Activated naive CD8-positive, alpha-beta T cell treated with anti-CD3 and anti-CD28 coated beads, Interleukin-2, amount 50 U/mL, for 24 hours (primary cell): ENCODE measurements around the gene MALRD1.

Experiments used
- ATAC-seq: fragments of 150-1000 bp; cut with Tn5 transposase; one replicate; pipeline ENCODE4 v1.10.0; 2021
- DNase-seq: peaks from one replicate; pipeline ENCODE4 v3.0.0; 2021
- H3K27ac Mint-ChIP-seq: one replicate; pipeline ENCODE4 v1.8.0; 2021; ENCODE audit warnings: mild to moderate bottlenecking, mixed read lengths
- H3K27me3 Mint-ChIP-seq: one replicate; pipeline ENCODE4 v1.8.0; 2021; ENCODE audit warnings: mixed read lengths
- H3K36me3 Mint-ChIP-seq: one replicate; pipeline ENCODE4 v1.8.0; 2021; ENCODE audit warnings: low read depth, mixed read lengths
- H3K4me1 Mint-ChIP-seq: one replicate; pipeline ENCODE4 v1.8.0; 2021; ENCODE audit warnings: mixed read lengths
- H3K4me3 Mint-ChIP-seq: one replicate; pipeline ENCODE4 v1.8.0; 2021; ENCODE audit warnings: mild to moderate bottlenecking, moderate library complexity, mixed read lengths
- H3K9me3 Mint-ChIP-seq: one replicate; pipeline ENCODE4 v1.8.0; 2021; ENCODE audit warnings: mixed read lengths

Gene MALRD1

DNA sequence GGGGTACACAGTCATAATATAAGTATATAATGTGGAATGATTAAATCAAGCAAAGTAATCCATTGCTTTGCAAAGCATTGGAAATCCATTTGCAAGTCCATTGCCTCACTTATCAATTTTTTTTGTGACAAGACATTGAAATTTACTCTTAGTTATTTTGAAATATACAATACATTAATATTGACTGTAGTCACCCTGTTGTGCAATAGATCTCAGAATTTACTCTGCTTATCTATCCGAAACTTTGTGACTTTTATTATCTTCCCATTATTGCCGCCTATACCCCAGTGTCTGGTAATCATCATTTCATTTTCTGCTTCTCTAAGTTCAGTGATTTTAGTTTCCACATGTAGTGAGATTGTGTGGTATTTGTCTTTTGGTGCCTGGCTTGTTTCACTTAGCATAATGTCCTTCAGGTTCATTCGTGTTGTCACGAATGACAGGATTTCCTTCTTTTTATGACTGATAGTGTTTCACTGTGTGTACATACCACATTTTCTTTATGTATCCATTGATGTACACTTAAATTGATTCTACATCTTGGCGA lies 5.8 kb downstream of the MALRD1 start:
- H3K9me3 Mint-ChIP-seq = peaks cover 8% of the 10 kb centered on the region
- ATAC-seq = no peak
- H3K4me3 Mint-ChIP-seq = no peak overlapping the region
- H3K27me3 Mint-ChIP-seq = no peaks in the 10 kb centered on the region
- H3K4me1 Mint-ChIP-seq = no peaks in the 10 kb centered on the region
- DNase-seq = no peak
- no peak overlapping the region for H3K27ac Mint-ChIP-seq
- H3K36me3 Mint-ChIP-seq = no peaks in the 10 kb centered on the region

- no peak overlapping the region for H3K27ac Mint-ChIP-seq
- no peaks in the 10 kb centered on the region for H3K27me3 Mint-ChIP-seq
- no peaks in the 10 kb centered on the region for H3K4me1 Mint-ChIP-seq
- no peaks in the 10 kb centered on the region for H3K36me3 Mint-ChIP-seq
- H3K9me3 Mint-ChIP-seq = peaks cover 14% of the 10 kb centered on the region
- H3K4me3 Mint-ChIP-seq = no peak overlapping the region
- DNase-seq (no peak), ATAC-seq (no peak)
These were observed 9.4 kb downstream of the MALRD1 start for GRCh38 chr10:19058046-19058445.

DNA sequence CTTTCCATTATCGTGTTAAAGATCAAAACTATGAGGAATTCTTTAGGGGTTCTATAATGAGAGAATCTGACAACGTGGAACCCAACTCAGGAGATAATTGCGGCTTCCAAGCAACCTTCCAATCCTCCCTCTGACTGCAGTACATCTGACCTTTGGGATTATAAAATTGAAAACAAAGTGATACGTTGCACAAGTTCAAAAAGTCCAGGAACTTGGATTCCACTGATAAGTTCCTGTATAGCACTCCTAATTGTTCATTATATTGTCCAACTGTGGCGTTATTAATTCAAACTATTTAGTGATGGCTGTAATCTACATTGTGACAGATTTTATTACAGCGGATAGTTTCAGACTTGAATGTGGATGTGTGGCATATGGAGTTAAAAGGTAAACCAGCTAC lies 15.4 kb downstream of the MALRD1 start:
- Mint-ChIP-seq H3K27me3 (no peaks in the 10 kb centered on the region), H3K27ac (no peak overlapping the region), H3K4me3 (no peak overlapping the region), H3K4me1 (no peaks in the 10 kb centered on the region), H3K36me3 (no peaks in the 10 kb centered on the region), H3K9me3 (peaks cover 18% of the 10 kb centered on the region)
- ATAC-seq (no peak), DNase-seq (no peak)

- DNase-seq (no peak), ATAC-seq (no peak)
- Mint-ChIP-seq H3K4me1 (no peaks in the 10 kb centered on the region), H3K4me3 (no peak overlapping the region), H3K36me3 (no peaks in the 10 kb centered on the region), H3K9me3 (peaks cover 10% of the 10 kb centered on the region), H3K27ac (no peak overlapping the region), H3K27me3 (no peaks in the 10 kb centered on the region)
These were observed 23.3 kb downstream of the MALRD1 start for GRCh38 chr10:19071946-19072345.

GRCh38 chr10:19077276-19077675 lies 28.7 kb downstream of the MALRD1 start:
- DNase-seq = no peak
- H3K27me3 Mint-ChIP-seq = no peaks in the 10 kb centered on the region
- no peak overlapping the region for H3K4me3 Mint-ChIP-seq
- peaks cover 14% of the 10 kb centered on the region for H3K9me3 Mint-ChIP-seq
- H3K4me1 Mint-ChIP-seq = no peaks in the 10 kb centered on the region
- no peak for ATAC-seq
- H3K36me3 Mint-ChIP-seq = no peaks in the 10 kb centered on the region
- no peak overlapping the region for H3K27ac Mint-ChIP-seq

DNA sequence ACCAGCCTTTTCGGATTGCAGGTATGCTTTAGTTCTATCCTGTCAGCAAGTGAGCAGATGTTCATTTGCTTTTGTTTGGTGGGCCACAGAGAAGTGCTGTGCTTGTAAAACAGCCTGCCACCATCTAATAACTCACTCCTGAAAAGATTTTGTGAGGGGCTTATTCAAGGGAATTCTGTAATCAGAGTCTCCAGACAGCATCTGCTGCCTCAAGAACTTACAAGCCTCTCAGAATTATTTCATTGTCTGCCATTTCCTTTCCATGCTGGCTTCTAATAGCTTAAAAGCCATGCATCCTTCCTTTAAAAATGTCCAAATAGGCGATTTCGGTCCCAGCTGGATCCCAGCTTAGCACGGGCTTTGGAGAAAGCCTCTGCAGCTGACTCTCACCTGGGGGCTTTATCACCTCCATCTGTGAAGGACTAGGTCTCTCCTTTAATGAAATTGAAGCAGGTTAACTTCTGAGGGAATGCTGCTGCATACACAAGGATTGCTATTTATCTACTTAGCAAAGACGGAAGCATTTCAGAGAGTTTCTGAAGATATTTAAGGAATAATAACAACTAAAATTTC lies 48.0 kb downstream of the MALRD1 start:
- ATAC-seq (no peak), DNase-seq (no peak)
- no peak overlapping the region for H3K27ac Mint-ChIP-seq
- no peaks in the 10 kb centered on the region for H3K36me3 Mint-ChIP-seq
- H3K9me3 Mint-ChIP-seq = peaks cover 5% of the 10 kb centered on the region
- no peak overlapping the region for H3K4me3 Mint-ChIP-seq
- H3K4me1 Mint-ChIP-seq = no peaks in the 10 kb centered on the region
- no peaks in the 10 kb centered on the region for H3K27me3 Mint-ChIP-seq

- ATAC-seq (no peak), DNase-seq (no peak)
- Mint-ChIP-seq H3K36me3 (no peaks in the 10 kb centered on the region), H3K27ac (no peak overlapping the region), H3K9me3 (peaks cover 5% of the 10 kb centered on the region), H3K27me3 (no peaks in the 10 kb centered on the region), H3K4me3 (no peak overlapping the region), H3K4me1 (no peaks in the 10 kb centered on the region)
These were observed 48.5 kb downstream of the MALRD1 start for GRCh38 chr10:19097151-19097550.

DNA sequence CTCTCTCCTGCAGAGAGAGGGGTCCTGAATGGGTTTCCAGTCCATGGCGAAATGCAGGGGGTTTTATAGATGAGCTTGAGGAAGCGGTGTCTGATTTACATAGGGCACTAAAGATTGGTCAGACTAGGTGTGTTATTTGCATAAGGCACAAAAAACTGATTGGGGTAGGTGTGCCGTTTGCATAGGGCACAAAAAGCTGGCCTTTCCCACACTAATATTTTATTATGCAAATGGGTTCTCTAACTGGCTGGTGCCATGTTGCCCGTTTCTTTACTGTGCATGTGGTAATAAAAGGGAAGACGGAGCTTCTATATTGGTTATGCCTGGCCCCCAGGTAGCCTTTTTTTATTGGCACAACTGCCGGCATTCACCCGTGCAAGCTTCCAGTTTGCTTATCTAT lies 50.2 kb downstream of the MALRD1 start:
- no peaks in the 10 kb centered on the region for H3K36me3 Mint-ChIP-seq
- no peak overlapping the region for H3K4me3 Mint-ChIP-seq
- H3K27me3 Mint-ChIP-seq = no peaks in the 10 kb centered on the region
- no peak for DNase-seq
- H3K4me1 Mint-ChIP-seq = no peaks in the 10 kb centered on the region
- H3K9me3 Mint-ChIP-seq = peaks cover 5% of the 10 kb centered on the region
- no peak for ATAC-seq
- no peak overlapping the region for H3K27ac Mint-ChIP-seq

- Mint-ChIP-seq H3K27ac (no peak overlapping the region), H3K9me3 (peaks cover 29% of the 10 kb centered on the region), H3K4me1 (no peaks in the 10 kb centered on the region), H3K27me3 (no peaks in the 10 kb centered on the region), H3K4me3 (no peak overlapping the region), H3K36me3 (peaks cover 2% of the 10 kb centered on the region)
- ATAC-seq (no peak), DNase-seq (no peak)
These were observed 58.8 kb downstream of the MALRD1 start for GRCh38 chr10:19107406-19107805.

DNA sequence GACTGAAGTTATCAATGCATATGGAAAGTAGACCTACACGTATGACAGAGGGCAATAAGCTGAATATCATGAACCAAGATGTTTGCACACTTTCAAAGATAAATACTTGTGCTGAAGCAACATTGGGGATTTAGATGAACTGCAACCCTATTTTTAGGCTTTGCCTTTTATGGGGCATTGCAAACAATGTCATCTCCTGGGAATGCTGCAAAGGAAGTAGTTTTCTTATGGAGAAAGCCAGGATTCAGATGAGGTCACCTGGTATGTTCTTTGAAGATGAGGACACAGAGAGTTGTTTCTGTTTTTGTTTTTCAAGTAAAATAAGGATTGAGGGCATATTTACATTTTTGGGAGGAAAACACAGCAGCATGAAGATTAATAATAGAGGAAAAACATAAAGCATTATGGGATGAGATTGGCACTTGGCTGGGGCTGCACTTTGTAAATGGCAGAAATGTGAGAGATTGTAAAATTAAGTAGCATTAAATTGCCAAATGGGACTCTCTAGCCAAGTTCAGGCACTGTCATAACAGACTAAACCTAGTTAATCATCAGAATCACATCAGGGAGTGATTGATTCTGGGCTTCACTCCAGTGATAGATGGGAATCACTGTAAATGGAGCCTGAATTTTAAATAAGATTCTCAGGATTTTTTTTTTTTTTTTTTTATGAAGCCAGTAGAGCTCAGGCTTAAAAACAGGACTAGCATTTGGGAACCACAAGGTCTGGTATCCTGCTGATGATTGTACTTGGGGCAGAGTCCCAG lies 63.1 kb downstream of the MALRD1 start:
- Mint-ChIP-seq H3K36me3 (peaks cover 2% of the 10 kb centered on the region), H3K4me1 (no peaks in the 10 kb centered on the region)
- no peak for DNase-seq

DNA sequence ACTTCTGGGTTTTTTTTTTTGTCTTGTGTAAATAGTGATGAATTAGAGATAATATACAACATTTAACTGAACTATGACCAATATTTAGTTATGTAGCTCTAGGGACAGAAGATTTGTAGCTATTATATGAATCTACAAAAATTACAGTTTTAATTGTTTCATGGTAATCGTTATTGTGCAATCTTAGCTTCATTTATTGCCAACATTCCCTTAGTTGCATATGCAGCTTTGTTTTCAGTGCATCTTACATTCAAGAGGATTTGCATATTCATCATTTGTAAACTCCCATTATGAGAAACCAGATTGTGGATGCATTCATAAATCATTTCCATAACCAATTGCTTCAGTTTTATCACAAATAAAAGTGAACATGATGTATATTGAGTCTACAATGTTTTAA lies 68.8 kb downstream of the MALRD1 start:
- no peak overlapping the region for H3K4me3 Mint-ChIP-seq
- no peak overlapping the region for H3K27ac Mint-ChIP-seq
- no peaks in the 10 kb centered on the region for H3K27me3 Mint-ChIP-seq
- no peaks in the 10 kb centered on the region for H3K36me3 Mint-ChIP-seq
- H3K4me1 Mint-ChIP-seq = no peaks in the 10 kb centered on the region
- DNase-seq = no peak
- ATAC-seq = no peak
- peaks cover 6% of the 10 kb centered on the region for H3K9me3 Mint-ChIP-seq

More for the DNA sequence above, 63.1 kb downstream of the MALRD1 start:
- Mint-ChIP-seq H3K27me3 (no peaks in the 10 kb centered on the region), H3K9me3 (peaks cover 29% of the 10 kb centered on the region), H3K4me3 (no peak overlapping the region), H3K27ac (no peak overlapping the region)
- no peak for ATAC-seq

- H3K4me1 Mint-ChIP-seq = no peaks in the 10 kb centered on the region
- no peaks in the 10 kb centered on the region for H3K36me3 Mint-ChIP-seq
- ATAC-seq = no peak
- no peak overlapping the region for H3K27ac Mint-ChIP-seq
- no peak overlapping the region for H3K4me3 Mint-ChIP-seq
- no peak for DNase-seq
- H3K27me3 Mint-ChIP-seq = no peaks in the 10 kb centered on the region
- H3K9me3 Mint-ChIP-seq = peaks cover 6% of the 10 kb centered on the region
These were observed 70.6 kb downstream of the MALRD1 start for GRCh38 chr10:19119191-19119590.

- peaks cover 6% of the 10 kb centered on the region for H3K9me3 Mint-ChIP-seq
- no peak overlapping the region for H3K27ac Mint-ChIP-seq
- H3K36me3 Mint-ChIP-seq = no peaks in the 10 kb centered on the region
- DNase-seq = no peak
- no peaks in the 10 kb centered on the region for H3K4me1 Mint-ChIP-seq
- H3K4me3 Mint-ChIP-seq = no peak overlapping the region
- no peak for ATAC-seq
- H3K27me3 Mint-ChIP-seq = no peaks in the 10 kb centered on the region
These were observed 71.8 kb downstream of the MALRD1 start for GRCh38 chr10:19120381-19120908.

GRCh38 chr10:19133992-19134391 lies 85.4 kb downstream of the MALRD1 start:
- ATAC-seq = no peak
- no peak for DNase-seq
- Mint-ChIP-seq H3K27me3 (no peaks in the 10 kb centered on the region), H3K9me3 (peaks cover 7% of the 10 kb centered on the region), H3K4me3 (no peak overlapping the region), H3K27ac (no peak overlapping the region), H3K36me3 (no peaks in the 10 kb centered on the region), H3K4me1 (no peaks in the 10 kb centered on the region)

GRCh38 chr10:19142967-19143366 lies 94.4 kb downstream of the MALRD1 start:
- Mint-ChIP-seq H3K4me1 (no peaks in the 10 kb centered on the region), H3K9me3 (peaks cover 12% of the 10 kb centered on the region), H3K36me3 (no peaks in the 10 kb centered on the region), H3K27ac (no peak overlapping the region), H3K27me3 (no peaks in the 10 kb centered on the region), H3K4me3 (no peak overlapping the region)
- DNase-seq = no peak
- ATAC-seq = no peak
